H1 (cell line): Measurements from ENCODE around the gene RAB3D. TPM values are rescaled to one million over a fixed set of nuclear protein-coding genes. Genes with fewer than 3 reads are reported as not detected.

Experiments used
- CHD7 ChIP-seq: fragments of 300-600 bp; sonication (generic); IDR thresholded peaks from 2 replicates; pipeline ENCODE4 v1.7.1; 2012; ENCODE audit warnings: low read length, moderate library complexity, mild to moderate bottlenecking, inconsistent platforms; ENCODE audit not compliant: insufficient replicate concordance
- E2F6 ChIP-seq: IDR thresholded peaks from 2 replicates; pipeline ENCODE4 v1.6.1; 2012; ENCODE audit warnings: inconsistent platforms
- GTF2F1 ChIP-seq: IDR thresholded peaks from 2 replicates; pipeline ENCODE4 v1.6.1; 2012; ENCODE audit warnings: low read depth, low read length, improper control_type of control experiment, borderline replicate concordance
- KDM4A ChIP-seq: IDR thresholded peaks from one replicate; pipeline ENCODE4 v1.7.1; 2012; ENCODE audit warnings: low read depth, mild to moderate bottlenecking, moderate library complexity, low read length, inconsistent platforms; ENCODE audit not compliant: severe bottlenecking
- PHF8 ChIP-seq: fragments of 200-600 bp; sonication (generic); conservative IDR thresholded peaks from 2 replicates; pipeline ENCODE4 v1.7.1; 2012; ENCODE audit warnings: low read depth, mild to moderate bottlenecking, inconsistent platforms, low read length, moderate library complexity
- SAP30 ChIP-seq: fragments of 300-600 bp; sonication (generic); IDR thresholded peaks from 2 replicates; pipeline ENCODE4 v1.7.1; 2012; ENCODE audit warnings: low read length, moderate library complexity, mild to moderate bottlenecking, inconsistent platforms; ENCODE audit not compliant: insufficient read depth, insufficient replicate concordance
- SIN3A ChIP-seq, 2 experiments: IDR thresholded peaks in 1 of 2; conservative IDR thresholded peaks in 1 of 2; 2 replicates each; pipeline ENCODE4 v1.6.1; 2011 to 2012; ENCODE audit warnings: low read length in 2 of 2, improper control_type of control experiment in 1 of 2, low read depth in 1 of 2, mild to moderate bottlenecking in 1 of 2
- TBP ChIP-seq: IDR thresholded peaks from 2 replicates; pipeline ENCODE4 v1.6.1; 2011; ENCODE audit warnings: low read depth, low read length, improper control_type of control experiment
- polyA plus RNA-seq, 7 experiments: library from polyadenylated mRNA; depleted of rRNA in 3 of 7; stranded (reverse) in 5 of 7; unstranded in 2 of 7; fragments of >200 nt in 5 of 7; fragments of 200-250 nt in 2 of 7; gene quantifications; 1 replicate in 5 of 7; 2 replicates in 1 of 7; 4 replicates in 1 of 7; pipeline versions ENCODE4 v1.2.1 to v1.2.3, GENCODE V29; 2011 to 2013; ENCODE audit warnings: missing spikeins in 2 of 7, mixed read lengths in 2 of 7
- total RNA-seq: library from RNA; stranded (reverse); fragmentation: NEBNext Ultra II Directional; extraction: Animal tissue kit (Norgen Biotek cat#: 25700); gene quantifications from 2 replicates; pipeline ENCODE4 v1.2.1, GENCODE V29; 2021

Gene RAB3D
- total and polyA plus RNA-seq, 2 of the 8 experiments (the other 6 are each of a cell fraction or from before 2014, with no cell fraction given), result 17.8 to 23.8 TPM

- TF ChIP-seq CHD7, result no peak
- no peak for TF ChIP-seq SIN3A (conservative IDR thresholded peaks at IDR 0.05 in 1 of 2, IDR thresholded peaks at IDR 0.05 in 1 of 2; ENCODE audit: low read depth in 1 of 2, low read length in 2 of 2)
- no peak for TF ChIP-seq SAP30
- no peak for TF ChIP-seq PHF8
- no peak for TF ChIP-seq E2F6
- TF ChIP-seq GTF2F1, result no peak
- TF ChIP-seq TBP, result no peak
- no peak for TF ChIP-seq KDM4A
These were observed 34.5 kb downstream of the RAB3D start (continued) for GRCh38 chr19:11304936-11305335.
